Liver (tissue), 9 donors: ENCODE data around the gene HOXD11. TPM values are rescaled to one million over a fixed set of nuclear protein-coding genes. Genes with fewer than 3 reads are reported as not detected.

Source experiments
- DNase-seq: peaks from one replicate; pipeline ENCODE4 v3.0.0-alpha.2; 2017; ENCODE audit warnings: low spot score
- H3K27ac ChIP-seq, 2 donors: one replicate each; pipeline ENCODE4 v1.7.0; 2013; ENCODE audit warnings: inconsistent platforms in 2 of 2, low read length in 2 of 2, control low read depth in 1 of 2, low read depth in 1 of 2, mild to moderate bottlenecking in 1 of 2
- H3K27me3 ChIP-seq, 4 donors: one replicate each; pipeline versions ENCODE4 v1.6.1 to v1.7.0; 2013; ENCODE audit warnings: low read length in 3 of 4, inconsistent platforms in 1 of 4, mild to moderate bottlenecking in 1 of 4, moderate library complexity in 1 of 4; ENCODE audit not compliant: control insufficient read depth in 4 of 4, insufficient read depth in 4 of 4
- H3K36me3 ChIP-seq, 4 donors: one replicate each; pipeline versions ENCODE4 v1.6.1 to v1.7.0; 2013; ENCODE audit warnings: low read length in 3 of 4, mild to moderate bottlenecking in 3 of 4, low read depth in 1 of 4, moderate library complexity in 1 of 4; ENCODE audit not compliant: control insufficient read depth in 4 of 4, insufficient read depth in 3 of 4
- H3K4me1 ChIP-seq, 4 donors: one replicate each; pipeline versions ENCODE4 v1.6.1 to v1.7.0; 2013; ENCODE audit warnings: low read length in 3 of 4, mild to moderate bottlenecking in 3 of 4, moderate library complexity in 1 of 4; ENCODE audit not compliant: control insufficient read depth in 4 of 4, insufficient read depth in 4 of 4
- H3K4me3 ChIP-seq, 3 donors: one replicate each; pipeline versions ENCODE4 v1.6.1 to v1.7.0; 2013; ENCODE audit warnings: low read length in 3 of 3, control low read depth in 1 of 3, low read depth in 1 of 3, mild to moderate bottlenecking in 1 of 3
- H3K9ac ChIP-seq, 2 donors: one replicate each; pipeline ENCODE4 v1.7.0; 2013; ENCODE audit warnings: low read length in 2 of 2, mild to moderate bottlenecking in 2 of 2, moderate library complexity in 2 of 2, control low read depth in 1 of 2, low read depth in 1 of 2
- H3K9me3 ChIP-seq, 4 donors: one replicate each; pipeline versions ENCODE4 v1.6.1 to v1.7.0; 2013; ENCODE audit warnings: low read length in 3 of 4; ENCODE audit not compliant: control insufficient read depth in 4 of 4
- EGR1 ChIP-seq, 2 donors: IDR thresholded peaks; 2 replicates each; pipeline ENCODE4 v1.6.1; 2016 to 2018; ENCODE audit warnings: antibody characterized with exemption in 2 of 2, low read depth in 2 of 2
- FOXA1 ChIP-seq: IDR thresholded peaks from 2 replicates; pipeline ENCODE4 v1.6.1; 2016; ENCODE audit warnings: antibody characterized with exemption
- FOXA2 ChIP-seq: IDR thresholded peaks from 2 replicates; pipeline ENCODE4 v1.6.1; 2016; ENCODE audit warnings: antibody characterized with exemption
- GABPA ChIP-seq, 2 donors: IDR thresholded peaks in 1 of 2; conservative IDR thresholded peaks in 1 of 2; 2 replicates each; pipeline ENCODE4 v1.6.1; 2016; ENCODE audit warnings: antibody characterized with exemption in 2 of 2, mild to moderate bottlenecking in 1 of 2, moderate library complexity in 1 of 2
- HNF4A ChIP-seq, 2 donors: conservative IDR thresholded peaks; 2 replicates each; pipeline ENCODE4 v1.6.1; 2016; ENCODE audit warnings: antibody characterized with exemption in 2 of 2, mild to moderate bottlenecking in 2 of 2
- HNF4G ChIP-seq: IDR thresholded peaks from 2 replicates; pipeline ENCODE4 v1.6.1; 2016; ENCODE audit warnings: antibody characterized with exemption
- JUND ChIP-seq, 2 donors: IDR thresholded peaks; 2 replicates each; pipeline ENCODE4 v1.6.1; 2016; ENCODE audit warnings: antibody characterized with exemption in 2 of 2
- MAX ChIP-seq: IDR thresholded peaks from 2 replicates; pipeline ENCODE4 v1.6.1; 2016; ENCODE audit warnings: antibody characterized with exemption
- NR2F2 ChIP-seq: IDR thresholded peaks from 2 replicates; pipeline ENCODE4 v1.6.1; 2016; ENCODE audit warnings: antibody characterized with exemption
- RAD21 ChIP-seq, 2 donors: IDR thresholded peaks; 2 replicates each; pipeline ENCODE4 v1.6.1; 2016; ENCODE audit warnings: antibody characterized with exemption in 2 of 2, mild to moderate bottlenecking in 2 of 2
- REST ChIP-seq: IDR thresholded peaks from 2 replicates; pipeline ENCODE4 v1.6.1; 2016; ENCODE audit warnings: antibody characterized with exemption, mild to moderate bottlenecking
- RXRA ChIP-seq, 2 donors: IDR thresholded peaks; 2 replicates each; pipeline ENCODE4 v1.6.1; 2017 to 2018; ENCODE audit warnings: antibody characterized with exemption in 2 of 2, mild to moderate bottlenecking in 1 of 2
- SP1 ChIP-seq: IDR thresholded peaks from 2 replicates; pipeline ENCODE4 v1.6.1; 2018; ENCODE audit warnings: antibody characterized with exemption, mild to moderate bottlenecking
- TAF1 ChIP-seq: conservative IDR thresholded peaks from 2 replicates; pipeline ENCODE4 v1.6.1; 2016; ENCODE audit warnings: antibody characterized with exemption, mild to moderate bottlenecking
- YY1 ChIP-seq: IDR thresholded peaks from 2 replicates; pipeline ENCODE4 v1.6.1; 2016; ENCODE audit warnings: antibody characterized with exemption, mild to moderate bottlenecking
- ZBTB33 ChIP-seq: IDR thresholded peaks from 2 replicates; pipeline ENCODE4 v1.6.1; 2016; ENCODE audit warnings: antibody characterized with exemption
- WGBS: extraction: QIAGEN DNeasy Blood & Tissue Kit; methylation state at CpG from one replicate; pipeline ENCODE4 v1.1.7; 2013; 5-methylcytosine and 5-hydroxymethylcytosine counted together
- polyA plus RNA-seq, 2 donors: library from polyadenylated mRNA; stranded (reverse) in 1 of 2; unstranded in 1 of 2; fragments of 200-250 nt in 1 of 2; fragments of >200 nt in 1 of 2; fragmentation: Nextera tagmentation in 1 of 2; extraction: Ambion mirVana in 1 of 2; gene quantifications; one replicate each; pipeline versions ENCODE4 v1.2.1 to v1.2.3, GENCODE V29; 2013 to 2015
- total RNA-seq, 2 donors: library from RNA; depleted of rRNA; stranded (reverse); fragments of >200 nt; gene quantifications; one replicate each; pipeline ENCODE4 v1.2.3, GENCODE V29; 2014
- TF ChIP-seq, protein P1 (sequence below): IDR thresholded peaks from 2 replicates; pipeline ENCODE4 v1.6.1; 2016; ENCODE audit warnings: antibody characterized with exemption
- TF ChIP-seq, protein P2 (sequence below): fragments of 150-350 bp; IDR thresholded peaks from 2 replicates; pipeline ENCODE4 v1.5.1; 2017; ENCODE audit warnings: improper control_type of control experiment, low read depth, low read length; ENCODE audit not compliant: missing input control
- donor health status: healthy.
- donor health status: healthy.
- donor health status: healthy.
- donor health status: healthy.
- donor health status: healthy.

HOXD11 gene
- total and polyA plus RNA-seq, 4 donors: not detected

GRCh38 chr2:176157499-176158185 is 50.6 kb downstream of the HOXD11 start:
- whole genome bisulfite sequencing: 8% methylated on average over 43 of the region's 43 CpGs
- Histone ChIP-seq H3K27ac (no peak overlapping the region), H3K4me3 (no peak overlapping the region), H3K9me3 (peaks cover 0 to 4% (median 0%) of the 10 kb centered on the region in 4 donors), H3K27me3 (peaks cover 11 to 45% (median 24%) of the 10 kb centered on the region in 4 donors), H3K4me1 (peaks cover 6 to 21% (median 10%) of the 10 kb centered on the region in 4 donors), H3K36me3 (no peaks in the 10 kb centered on the region), H3K9ac (no peak overlapping the region)
- no peak for DNase-seq
- no peak for TF ChIP-seq JUND (IDR thresholded peaks at IDR 0.05)
- TF ChIP-seq GABPA (IDR thresholded peaks at IDR 0.05 in 1 of 2, conservative IDR thresholded peaks at IDR 0.05 in 1 of 2): no peak
- TF ChIP-seq ZBTB33: no peak
- no peak for TF ChIP-seq RAD21 (IDR thresholded peaks at IDR 0.05)
- TF ChIP-seq MAX: no peak
- no peak for TF ChIP-seq EGR1 (IDR thresholded peaks at IDR 0.05; ENCODE audit: low read depth in 2 of 2)
- no peak for TF ChIP-seq REST
- no peak for TF ChIP-seq FOXA1
- TF ChIP-seq, protein P1, sequence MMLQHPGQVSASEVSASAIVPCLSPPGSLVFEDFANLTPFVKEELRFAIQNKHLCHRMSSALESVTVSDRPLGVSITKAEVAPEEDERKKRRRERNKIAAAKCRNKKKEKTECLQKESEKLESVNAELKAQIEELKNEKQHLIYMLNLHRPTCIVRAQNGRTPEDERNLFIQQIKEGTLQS: no peak
- TF ChIP-seq RXRA (IDR thresholded peaks at IDR 0.05): no peak
- no peak for TF ChIP-seq NR2F2
- TF ChIP-seq FOXA2: no peak
- TF ChIP-seq TAF1: no peak
- TF ChIP-seq, protein P2, sequence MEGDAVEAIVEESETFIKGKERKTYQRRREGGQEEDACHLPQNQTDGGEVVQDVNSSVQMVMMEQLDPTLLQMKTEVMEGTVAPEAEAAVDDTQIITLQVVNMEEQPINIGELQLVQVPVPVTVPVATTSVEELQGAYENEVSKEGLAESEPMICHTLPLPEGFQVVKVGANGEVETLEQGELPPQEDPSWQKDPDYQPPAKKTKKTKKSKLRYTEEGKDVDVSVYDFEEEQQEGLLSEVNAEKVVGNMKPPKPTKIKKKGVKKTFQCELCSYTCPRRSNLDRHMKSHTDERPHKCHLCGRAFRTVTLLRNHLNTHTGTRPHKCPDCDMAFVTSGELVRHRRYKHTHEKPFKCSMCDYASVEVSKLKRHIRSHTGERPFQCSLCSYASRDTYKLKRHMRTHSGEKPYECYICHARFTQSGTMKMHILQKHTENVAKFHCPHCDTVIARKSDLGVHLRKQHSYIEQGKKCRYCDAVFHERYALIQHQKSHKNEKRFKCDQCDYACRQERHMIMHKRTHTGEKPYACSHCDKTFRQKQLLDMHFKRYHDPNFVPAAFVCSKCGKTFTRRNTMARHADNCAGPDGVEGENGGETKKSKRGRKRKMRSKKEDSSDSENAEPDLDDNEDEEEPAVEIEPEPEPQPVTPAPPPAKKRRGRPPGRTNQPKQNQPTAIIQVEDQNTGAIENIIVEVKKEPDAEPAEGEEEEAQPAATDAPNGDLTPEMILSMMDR: no peak
- no peak for TF ChIP-seq YY1
- TF ChIP-seq SP1: no peak
- no peak for TF ChIP-seq HNF4A (conservative IDR thresholded peaks at IDR 0.05)
- TF ChIP-seq HNF4G: no peak
